HG02798 (cell line): ENCODE data around the gene TRRAP.

Experiments
- ATAC-seq: cut with Tn5 transposase; IDR thresholded peaks from one replicate; pipeline ENCODE4 v1.9.1; 2021; ENCODE audit warnings: mild to moderate bottlenecking; ENCODE audit not compliant: unreplicated experiment, poor library complexity

The TRRAP gene

GRCh38 chr7:98978672-98979071 is 100.3 kb downstream of the TRRAP start:
- ATAC-seq: no peak

- ATAC-seq: no peak
Measured at GRCh38 chr7:98981701-98982100, 103.4 kb downstream of the TRRAP start.

GRCh38 chr7:98982686-98983085 is 104.4 kb downstream of the TRRAP start:
- ATAC-seq: no peak

GRCh38 chr7:98984126-98984525 is 105.8 kb downstream of the TRRAP start:
- no peak for ATAC-seq

GRCh38 chr7:98985406-98985805 is 107.1 kb downstream of the TRRAP start:
- no peak for ATAC-seq

- ATAC-seq: no peak
Measured at GRCh38 chr7:98985945-98986344, 107.6 kb downstream of the TRRAP start.

GRCh38 chr7:98988641-98989040 is 110.3 kb downstream of the TRRAP start:
- ATAC-seq: no peak

- ATAC-seq: no peak
Measured at GRCh38 chr7:98990356-98990755, 112.0 kb downstream of the TRRAP start.

GRCh38 chr7:98991141-98991540 is 112.8 kb downstream of the TRRAP start:
- ATAC-seq: no peak

- ATAC-seq: no peak
Measured at GRCh38 chr7:98992076-98992475, 113.7 kb downstream of the TRRAP start.

- ATAC-seq: no peak
Measured at GRCh38 chr7:98993024-98993897, 114.9 kb downstream of the TRRAP start.

GRCh38 chr7:98994046-98994944 is 116.0 kb downstream of the TRRAP start:
- ATAC-seq: no peak

- no peak for ATAC-seq
Measured at GRCh38 chr7:98995111-98995510, 116.8 kb downstream of the TRRAP start.

- ATAC-seq: no peak
Measured at GRCh38 chr7:98995523-98996149, 117.3 kb downstream of the TRRAP start.

- no peak for ATAC-seq
Measured at GRCh38 chr7:98996150-98996552, 117.8 kb downstream of the TRRAP start.

- no peak for ATAC-seq
Measured at GRCh38 chr7:98997846-98998245, 119.5 kb downstream of the TRRAP start.

- ATAC-seq: no peak
Measured at GRCh38 chr7:98998821-98999725, 120.7 kb downstream of the TRRAP start.

GRCh38 chr7:99000196-99000903 is 122.0 kb downstream of the TRRAP start:
- ATAC-seq: no peak

- no peak for ATAC-seq
Measured at GRCh38 chr7:99000904-99001465, 122.7 kb downstream of the TRRAP start.
